ENCODE results near the gene MPPED1. TPM values are rescaled to one million over a fixed set of nuclear protein-coding genes. Genes with fewer than 3 reads are reported as not detected.

Gene MPPED1
- total and polyA plus RNA-seq, 10 donors: 0.02 to 0.13 (median 0.04) TPM; not detected in 6

GRCh38 chr22:43409800-43410199 is 2.0 kb upstream of the MPPED1 start:
- H3K4me3 ChIP-seq: no peak overlapping the region
- intact Hi-C loops (cut with DNase I; ENCODE audit: low total_unique reads): no loop called here
- no peaks in the 10 kb centered on the region for H3K36me3 ChIP-seq
- no peaks in the 10 kb centered on the region for H3K9me3 ChIP-seq
- H3K27ac ChIP-seq: no peak overlapping the region
- DNase-seq: no peak
- TF ChIP-seq POLR2AphosphoS5 (IDR thresholded peaks at IDR 0.05): no peak
- WGBS, 5 donors: 56 to 80% (median 69%) methylated on average over 3 to 4 of the region's 4 CpGs
- peaks cover 0 to 4% (median 0%) of the 10 kb centered on the region in 6 donors for H3K4me1 ChIP-seq
- peaks cover 0 to 79% (median 42%) of the 10 kb centered on the region in 7 donors for H3K27me3 ChIP-seq (replicated peaks in 1 of 7)

DNA sequence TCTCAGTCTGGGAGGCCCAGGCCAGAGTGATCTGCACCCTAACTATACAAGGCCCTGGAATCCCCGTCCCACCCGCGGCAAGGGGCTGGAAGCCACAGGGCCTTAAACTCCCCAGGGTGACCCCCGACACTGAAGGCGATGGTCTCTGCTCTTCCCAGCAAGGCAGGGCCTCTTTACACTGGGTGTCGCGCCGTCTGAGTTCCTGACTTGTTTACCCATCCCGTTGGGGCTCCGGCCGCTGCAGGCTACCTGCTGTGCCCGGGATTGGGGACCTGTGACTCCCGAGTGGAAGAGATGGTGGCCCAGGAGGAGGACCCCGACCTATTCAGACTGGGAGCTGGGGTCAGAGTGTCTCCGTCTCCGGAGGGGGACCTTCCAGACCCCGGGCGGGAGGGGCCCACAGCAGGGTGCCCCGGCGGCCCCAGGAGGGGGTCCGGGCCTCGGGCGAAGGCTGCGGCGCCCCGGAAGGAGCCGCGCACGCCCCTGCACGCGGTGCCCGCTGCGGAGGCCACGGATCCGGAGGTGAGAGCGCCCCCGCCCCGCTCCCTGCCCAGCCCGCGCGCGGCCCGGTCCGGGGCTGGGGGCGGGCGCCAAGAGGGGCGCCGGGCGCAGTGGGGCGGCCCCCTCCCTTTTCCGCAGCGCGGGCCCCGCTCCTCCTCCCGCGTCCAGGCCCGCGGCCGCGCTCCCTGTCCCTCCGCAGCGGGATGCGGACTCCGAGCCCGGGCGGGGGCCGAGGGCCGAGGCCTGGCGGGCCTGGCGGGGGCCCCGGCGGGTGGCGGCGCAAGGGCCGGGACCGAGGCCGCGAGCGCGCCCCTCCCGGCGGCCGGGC is 560 bp upstream of the MPPED1 start:
- Histone ChIP-seq H3K4me1 (peaks cover 0 to 4% (median 0%) of the 10 kb centered on the region in 6 donors), H3K36me3 (no peaks in the 10 kb centered on the region), H3K27ac (no peak overlapping the region), H3K4me3 (no peak overlapping the region), H3K9me3 (no peaks in the 10 kb centered on the region), H3K27me3 (replicated peaks in 1 of 7) (peaks cover 0 to 77% (median 43%) of the 10 kb centered on the region in 7 donors)
- intact Hi-C loops (cut with DNase I; ENCODE audit: low total_unique reads): no loop called here
- no peak for TF ChIP-seq POLR2AphosphoS5 (IDR thresholded peaks at IDR 0.05)
- no peak for TF ChIP-seq POLR2A (IDR thresholded peaks at IDR 0.05)
- TF ChIP-seq CTCF (IDR thresholded peaks at IDR 0.05 in 8 of 11, conservative IDR thresholded peaks at IDR 0.05 in 3 of 11): no peak
- DNase-seq: no peak
- WGBS, 5 donors: 10 to 25% (median 16%) methylated on average over 27 to 83 of the region's 83 CpGs

GRCh38 chr22:43412808-43413795 is 1.3 kb downstream of the MPPED1 start:
- no peak for TF ChIP-seq CTCF (IDR thresholded peaks at IDR 0.05 in 8 of 11, conservative IDR thresholded peaks at IDR 0.05 in 3 of 11)
- TF ChIP-seq POLR2A (IDR thresholded peaks at IDR 0.05): no peak
- no peak for TF ChIP-seq POLR2AphosphoS5 (IDR thresholded peaks at IDR 0.05)
- Histone ChIP-seq H3K36me3 (no peaks in the 10 kb centered on the region), H3K27ac (no peak overlapping the region), H3K4me3 (no peak overlapping the region), H3K9me3 (no peaks in the 10 kb centered on the region), H3K4me1 (peaks cover 0 to 4% (median 0%) of the 10 kb centered on the region in 6 donors), H3K27me3 (replicated peaks in 1 of 7) (peaks cover 0 to 74% (median 43%) of the 10 kb centered on the region in 7 donors)
- intact Hi-C loops (cut with DNase I; ENCODE audit: low total_unique reads): no loop called here
- no peak for DNase-seq
- WGBS, 5 donors: 50 to 65% (median 58%) methylated on average over 26 of the region's 26 CpGs

DNA sequence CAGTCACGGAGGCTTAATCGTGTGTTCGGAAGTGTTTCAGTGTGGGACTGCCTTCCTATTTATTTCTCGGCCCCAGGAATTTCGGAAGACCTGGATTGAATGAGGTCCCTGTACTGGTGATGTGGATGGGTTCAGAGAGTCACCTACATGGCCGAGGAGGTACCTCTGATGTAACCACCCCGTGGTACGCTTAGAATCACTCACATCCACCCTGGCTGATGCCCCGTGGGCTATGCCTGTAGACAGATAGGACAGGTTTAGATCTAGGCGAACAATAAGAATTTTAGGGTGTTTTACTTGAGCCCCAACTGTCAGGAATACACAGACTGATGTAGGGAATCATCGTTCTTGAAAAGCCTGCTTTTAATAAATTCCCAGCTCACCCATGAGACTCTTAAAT is 2.0 kb downstream of the MPPED1 start:
- no peak overlapping the region for H3K4me3 ChIP-seq
- H3K9me3 ChIP-seq: no peaks in the 10 kb centered on the region
- TF ChIP-seq CTCF (IDR thresholded peaks at IDR 0.05 in 8 of 11, conservative IDR thresholded peaks at IDR 0.05 in 3 of 11) (no peak), POLR2A (IDR thresholded peaks at IDR 0.05) (no peak), POLR2AphosphoS5 (IDR thresholded peaks at IDR 0.05) (no peak)
- no peak overlapping the region for H3K27ac ChIP-seq
- peaks cover 0 to 4% (median 0%) of the 10 kb centered on the region in 6 donors for H3K4me1 ChIP-seq
- no peak for DNase-seq
- H3K27me3 ChIP-seq (replicated peaks in 1 of 7): peaks cover 0 to 67% (median 43%) of the 10 kb centered on the region in 7 donors
- no peaks in the 10 kb centered on the region for H3K36me3 ChIP-seq
- WGBS, 5 donors: 79 to 91% (median 83%) methylated on average over 11 of the region's 11 CpGs
- intact Hi-C loops (cut with DNase I; ENCODE audit: low total_unique reads): no loop called here
